H1 (cell line): ENCODE measurements around the gene TMUB1. TPM values are rescaled to one million over a fixed set of nuclear protein-coding genes. Genes with fewer than 3 reads are reported as not detected.

Source experiments
- CTCF ChIA-PET: fragments of 300-600 bp; sonication (Branson Sonifier 250); formaldehyde crosslinking; loops from one replicate; lab custom pipeline; 2021; ENCODE audit not compliant: partially characterized antibody; lab: Charles Lee
- POLR2A ChIA-PET: fragments of 300-600 bp; sonication (Branson Sonifier 250); formaldehyde crosslinking; loops from one replicate; lab custom pipeline; 2021; ENCODE audit warnings: inconsistent platforms; ENCODE audit not compliant: partially characterized antibody; lab: Charles Lee
- DNase-seq, 2 experiments: peaks; one replicate each; pipeline versions ENCODE4 v3.0.0 to v3.0.0-alpha.2; 2010 to 2022; ENCODE audit warnings: low spot score in 2 of 2, low read depth in 1 of 2, mixed read lengths in 1 of 2
- FAIRE-seq: peaks from 2 replicates; lab custom pipeline; 2011; peaks lifted over from hg19 to GRCh38; lab: Jason Lieb, UNC
- H2AFZ ChIP-seq: 2 replicates; pipeline ENCODE4 v1.8.1; 2012; ENCODE audit warnings: low read length, inconsistent platforms
- H2AK5ac ChIP-seq: 2 replicates; pipeline ENCODE4 v1.6.1; 2013; ENCODE audit warnings: low read depth, low read length
- H2BK120ac ChIP-seq: replicated peaks from 2 replicates; pipeline ENCODE3; 2013; ENCODE audit warnings: low read depth, low read length, inconsistent platforms
- H2BK12ac ChIP-seq: 2 replicates; pipeline ENCODE4 v1.6.1; 2013; ENCODE audit warnings: low read depth, low read length
- H2BK15ac ChIP-seq: 2 replicates; pipeline ENCODE4 v1.6.1; 2013; ENCODE audit warnings: low read length
- H2BK20ac ChIP-seq: 2 replicates; pipeline ENCODE4 v1.6.1; 2013; ENCODE audit warnings: low read length
- H2BK5ac ChIP-seq: 2 replicates; pipeline ENCODE4 v1.6.1; 2013; ENCODE audit warnings: low read depth, low read length
- H3K14ac ChIP-seq: 2 replicates; pipeline ENCODE4 v1.6.1; 2013; ENCODE audit warnings: inconsistent platforms; ENCODE audit not compliant: insufficient read length
- H3K18ac ChIP-seq: 2 replicates; pipeline ENCODE4 v1.6.1; 2013; ENCODE audit warnings: low read length; ENCODE audit errors: extremely low read depth
- H3K23ac ChIP-seq: 2 replicates; pipeline ENCODE4 v1.6.1; 2013; ENCODE audit warnings: inconsistent platforms; ENCODE audit not compliant: insufficient read length
- H3K23me2 ChIP-seq: 2 replicates; pipeline ENCODE4 v1.6.1; 2013; ENCODE audit warnings: low read depth, low read length
- H3K27ac ChIP-seq: 2 replicates; pipeline ENCODE4 v1.6.1; 2011; ENCODE audit warnings: low read depth, low read length, inconsistent platforms
- H3K27me3 ChIP-seq, 4 experiments: replicated peaks in 1 of 4; 1 replicate in 1 of 4; 2 replicates in 3 of 4; pipeline versions ENCODE4 v1.6.1 to v1.8.1; 2011 to 2013; ENCODE audit warnings: low read length in 3 of 4, mild to moderate bottlenecking in 3 of 4, inconsistent platforms in 2 of 4, mixed read lengths in 2 of 4, moderate library complexity in 1 of 4; ENCODE audit not compliant: control insufficient read depth in 3 of 4, insufficient read depth in 3 of 4; ENCODE audit errors: extremely low read depth in 1 of 4
- H3K36me3 ChIP-seq, 4 experiments: 2 replicates each; pipeline versions ENCODE4 v1.6.1 to v1.8.1; 2011 to 2013; ENCODE audit warnings: mild to moderate bottlenecking in 4 of 4, low read length in 3 of 4, moderate library complexity in 2 of 4, control low read depth in 1 of 4, inconsistent platforms in 1 of 4; ENCODE audit not compliant: insufficient read depth in 4 of 4, control insufficient read depth in 2 of 4
- H3K4ac ChIP-seq: replicated peaks from 2 replicates; pipeline ENCODE3; 2013; ENCODE audit warnings: low read length, low read depth, mixed read lengths, inconsistent platforms; ENCODE audit not compliant: insufficient read length
- H3K4me1 ChIP-seq, 4 experiments: replicated peaks in 1 of 4; 1 replicate in 1 of 4; 2 replicates in 3 of 4; pipeline versions ENCODE4 v1.6.1 to v1.8.1; 2011 to 2013; ENCODE audit warnings: low read length in 3 of 4, inconsistent platforms in 2 of 4, mixed read lengths in 1 of 4; ENCODE audit not compliant: insufficient read depth in 4 of 4, control insufficient read depth in 3 of 4
- H3K4me2 ChIP-seq, 2 experiments: 2 replicates each; pipeline versions ENCODE4 v1.6.1 to v1.8.1; 2011 to 2013; ENCODE audit warnings: low read depth in 2 of 2, low read length in 2 of 2, control low read depth in 1 of 2, inconsistent platforms in 1 of 2, mild to moderate bottlenecking in 1 of 2; ENCODE audit not compliant: insufficient read depth in 1 of 2
- H3K4me3 ChIP-seq, 4 experiments: fragments of 200-600, 300-600 bp in 1 of 4; sonication (generic), shearing (Covaris generic), sonication (Bioruptor Twin) in 1 of 4; 2 replicates each; pipeline versions ENCODE4 v1.5.1 to v1.8.1; 2011 to 2016; ENCODE audit warnings: low read length in 4 of 4, low read depth in 3 of 4, control low read depth in 2 of 4, inconsistent platforms in 2 of 4, mild to moderate bottlenecking in 2 of 4, mixed read lengths in 1 of 4, moderate library complexity in 1 of 4; ENCODE audit not compliant: insufficient read depth in 2 of 4; ENCODE audit errors: extremely low read depth in 1 of 4
- H3K56ac ChIP-seq: replicated peaks from 2 replicates; pipeline ENCODE3; 2013; ENCODE audit warnings: low read depth, mild to moderate bottlenecking, mixed read lengths, low read length, inconsistent platforms; ENCODE audit not compliant: insufficient read length
- H3K79me1 ChIP-seq: 2 replicates; pipeline ENCODE4 v1.6.1; 2013; ENCODE audit warnings: low read depth, low read length, control low read depth
- H3K79me2 ChIP-seq, 2 experiments: 2 replicates each; pipeline versions ENCODE4 v1.6.1 to v1.8.1; 2012 to 2013; ENCODE audit warnings: low read length in 2 of 2, mild to moderate bottlenecking in 2 of 2, inconsistent platforms in 1 of 2; ENCODE audit not compliant: insufficient read depth in 2 of 2, control insufficient read depth in 1 of 2
- H3K9ac ChIP-seq, 4 experiments: replicated peaks in 1 of 4; 1 replicate in 1 of 4; 2 replicates in 3 of 4; pipeline versions ENCODE4 v1.6.1 to v1.8.1; 2011 to 2013; ENCODE audit warnings: low read depth in 3 of 4, low read length in 3 of 4, control low read depth in 2 of 4, mild to moderate bottlenecking in 2 of 4, moderate library complexity in 2 of 4, inconsistent platforms in 1 of 4; ENCODE audit errors: extremely low read depth in 1 of 4
- H3K9me3 ChIP-seq, 2 experiments: 2 replicates each; pipeline versions ENCODE4 v1.6.1 to v1.8.1; 2012 to 2013; ENCODE audit warnings: mild to moderate bottlenecking in 2 of 2, moderate library complexity in 2 of 2, control low read depth in 1 of 2, inconsistent platforms in 1 of 2, low read depth in 1 of 2, low read length in 1 of 2, mixed read lengths in 1 of 2; ENCODE audit not compliant: insufficient read depth in 2 of 2
- H4K20me1 ChIP-seq, 2 experiments: replicated peaks in 1 of 2; 2 replicates each; pipeline versions ENCODE3 to v1.8.1; 2011 to 2013; ENCODE audit warnings: inconsistent platforms in 2 of 2, low read length in 2 of 2, mild to moderate bottlenecking in 1 of 2; ENCODE audit not compliant: insufficient read depth in 2 of 2, control insufficient read depth in 1 of 2
- H4K5ac ChIP-seq: 2 replicates; pipeline ENCODE4 v1.6.1; 2013; ENCODE audit warnings: low read length, low read depth, mixed read lengths, inconsistent platforms; ENCODE audit not compliant: insufficient read length
- H4K8ac ChIP-seq: 2 replicates; pipeline ENCODE4 v1.8.0; 2013; ENCODE audit warnings: mild to moderate bottlenecking, moderate library complexity, low read length, inconsistent platforms; ENCODE audit not compliant: insufficient read depth; ENCODE audit errors: extremely low read depth
- H4K91ac ChIP-seq: replicated peaks from 2 replicates; pipeline ENCODE3; 2013; ENCODE audit warnings: low read length, mixed read lengths, inconsistent platforms; ENCODE audit not compliant: insufficient read length
- CBX5 ChIP-seq: fragments of 300-800, 300-1000 bp; sonication (generic); IDR thresholded peaks from 2 replicates; pipeline ENCODE4 v1.7.1; 2016; ENCODE audit warnings: antibody characterized with exemption, low read length, low read depth
- CREB1 ChIP-seq: IDR thresholded peaks from 2 replicates; pipeline ENCODE4 v1.6.1; 2012; ENCODE audit warnings: inconsistent platforms
- CTBP2 ChIP-seq: IDR thresholded peaks from 2 replicates; pipeline ENCODE4 v1.7.0; 2011; ENCODE audit warnings: borderline replicate concordance, mild to moderate bottlenecking, moderate library complexity, mixed read lengths, low read length; ENCODE audit not compliant: insufficient read depth, insufficient read length
- EGR1 ChIP-seq: IDR thresholded peaks from 2 replicates; pipeline ENCODE4 v1.6.1; 2011; ENCODE audit warnings: low read depth, low read length, borderline replicate concordance
- HDAC6 ChIP-seq: IDR thresholded peaks from one replicate; pipeline ENCODE4 v1.7.1; 2012; ENCODE audit warnings: low read depth, mild to moderate bottlenecking, inconsistent platforms, low read length, moderate library complexity
- RNF2 ChIP-seq: fragments of 200-900, 300-1000 bp; sonication (generic); IDR thresholded peaks from 2 replicates; pipeline ENCODE4 v1.7.1; 2016; ENCODE audit warnings: borderline replicate concordance, low read depth, mild to moderate bottlenecking, antibody characterized with exemption, low read length; ENCODE audit not compliant: poor library complexity, severe bottlenecking; ENCODE audit errors: missing control alignments
- RXRA ChIP-seq: IDR thresholded peaks from 2 replicates; pipeline ENCODE4 v1.6.1; 2011; ENCODE audit warnings: low read depth, mild to moderate bottlenecking, low read length, moderate library complexity; ENCODE audit not compliant: insufficient read depth
- SAP30 ChIP-seq: fragments of 300-600 bp; sonication (generic); IDR thresholded peaks from 2 replicates; pipeline ENCODE4 v1.7.1; 2012; ENCODE audit warnings: low read length, moderate library complexity, mild to moderate bottlenecking, inconsistent platforms; ENCODE audit not compliant: insufficient read depth, insufficient replicate concordance
- SIRT6 ChIP-seq: IDR thresholded peaks from one replicate; pipeline ENCODE4 v1.7.1; 2012; ENCODE audit warnings: low read length, inconsistent platforms
- WGBS, 2 experiments: shearing (Covaris generic) in 1 of 2; methylation state at CpG; one replicate each; pipeline versions ENCODE4 v1.1.6 to v1.1.7; 2013 to 2015; ENCODE audit warnings: low lambda C conversion rate in 2 of 2, mixed read lengths in 2 of 2, inconsistent platforms in 1 of 2, low coverage in 1 of 2, missing lambda C conversion rate in 1 of 2; ENCODE audit not compliant: insufficient replicate concordance in 2 of 2, insufficient coverage in 1 of 2, insufficient read length in 1 of 2; ENCODE audit errors: extremely low coverage in 1 of 2, missing lambda C conversion rate in 1 of 2; 5-methylcytosine and 5-hydroxymethylcytosine counted together
- polyA plus RNA-seq, 7 experiments: library from polyadenylated mRNA; depleted of rRNA in 3 of 7; stranded (reverse) in 5 of 7; unstranded in 2 of 7; fragments of >200 nt in 5 of 7; fragments of 200-250 nt in 2 of 7; gene quantifications; 1 replicate in 5 of 7; 2 replicates in 1 of 7; 4 replicates in 1 of 7; pipeline versions ENCODE4 v1.2.1 to v1.2.3, GENCODE V29; 2011 to 2013; ENCODE audit warnings: missing spikeins in 2 of 7, mixed read lengths in 2 of 7
- total RNA-seq: library from RNA; stranded (reverse); fragmentation: NEBNext Ultra II Directional; extraction: Animal tissue kit (Norgen Biotek cat#: 25700); gene quantifications from 2 replicates; pipeline ENCODE4 v1.2.1, GENCODE V29; 2021
- TF ChIP-seq, protein P1 (sequence below), 3 experiments: IDR thresholded peaks; 1 replicate in 2 of 3; 2 replicates in 1 of 3; pipeline versions ENCODE4 v1.5.1 to v1.6.1; 2011; ENCODE audit warnings: low read length in 3 of 3, mild to moderate bottlenecking in 3 of 3, inconsistent platforms in 2 of 3, low read depth in 1 of 3, moderate library complexity in 1 of 3; ENCODE audit not compliant: insufficient read depth in 1 of 3; ENCODE audit errors: control extremely low read depth in 1 of 3

TMUB1 gene
- total and polyA plus RNA-seq, 2 of the 8 experiments (the other 6 are each of a cell fraction or from before 2014, with no cell fraction given), result 41.4 to 56.2 TPM

DNA sequence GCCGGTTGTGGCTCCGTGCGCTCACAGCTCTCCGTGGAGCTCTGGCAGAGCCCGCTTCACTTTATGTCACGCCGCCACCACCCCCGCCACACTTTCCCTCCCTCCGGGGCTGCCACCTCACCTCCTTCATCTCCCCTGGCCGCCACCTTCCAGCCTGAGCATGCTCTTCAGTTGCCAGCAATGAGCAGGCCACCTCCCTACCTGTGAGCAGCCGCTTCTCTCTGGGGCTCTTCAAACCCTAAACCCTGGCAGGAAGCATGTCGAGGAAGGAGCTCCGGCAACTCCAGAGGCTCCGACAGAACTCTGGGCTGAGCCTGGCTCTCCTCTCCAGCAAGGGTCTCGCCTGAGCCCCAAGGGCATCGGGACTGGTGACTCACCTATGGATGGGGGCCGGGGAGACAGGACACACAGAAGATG lies 47.5 kb upstream of the TMUB1 start:
- ChIA-PET CTCF (interaction anchor here (0.8 to 11.7 kb wide), 11 partner anchors 12 to 120 kb away, joined by 3 to 197 read pairs (median 4); partner anchors contain the start of gene GBX1), POLR2A (interaction anchor here (1.2 kb wide), 1 partner anchor 14 kb away, joined by 3 read pairs; no protein-coding TSS in a partner anchor)
- Histone ChIP-seq H3K4me1 (peaks cover 0 to 9% (median 5%) of the 10 kb centered on the region in 4 experiments; a peak in 6 of 7 replicates), H4K91ac (no peak overlapping the region), H3K4ac (no peak overlapping the region), H3K36me3 (peaks cover 0 to 10% (median 5%) of the 10 kb centered on the region in 4 experiments; a peak in 5 of 8 replicates), H3K18ac (no peak overlapping the region), H3K9ac (no peak overlapping the region), H3K14ac (no peak overlapping the region), H3K79me2 (no peaks in the 10 kb centered on the region), H2BK120ac (no peak overlapping the region), H3K23ac (no peak overlapping the region), H3K9me3 (no peaks in the 10 kb centered on the region), H2BK15ac (no peak overlapping the region), H2AK5ac (no peak overlapping the region), H2AFZ (no peak overlapping the region), H3K4me3 (no peak overlapping the region), H4K8ac (no peak overlapping the region; the same call in 1 of the 2 replicates), H3K27me3 (peaks cover 0 to 6% (median 1%) of the 10 kb centered on the region in 4 experiments; a peak in 2 of 7 replicates), H2BK12ac (no peak overlapping the region), H2BK20ac (no peak overlapping the region), H4K20me1 (peaks cover 4 to 25% of the 10 kb centered on the region in 2 experiments), H2BK5ac (no peak overlapping the region), H4K5ac (no peak overlapping the region), H3K79me1 (no peaks in the 10 kb centered on the region), H3K56ac (no peak overlapping the region), H3K23me2 (no peaks in the 10 kb centered on the region; the same call in 1 of the 2 replicates), H3K27ac (no peak overlapping the region), H3K4me2 (no peak overlapping the region)
- FAIRE-seq (no peak), DNase-seq (no peak)
- 90% methylated on average over 13 of the region's 17 CpGs; no CpG with 5 or more reads in 1 of the 2 experiments for WGBS, 2 experiments
- TF ChIP-seq SIRT6 (no peak), CREB1 (no peak), HDAC6 (no peak), RXRA (no peak), CTBP2 (no peak), SAP30 (no peak), CBX5 (no peak), EGR1 (no peak), RNF2 (no peak)
- TF ChIP-seq, protein P1, sequence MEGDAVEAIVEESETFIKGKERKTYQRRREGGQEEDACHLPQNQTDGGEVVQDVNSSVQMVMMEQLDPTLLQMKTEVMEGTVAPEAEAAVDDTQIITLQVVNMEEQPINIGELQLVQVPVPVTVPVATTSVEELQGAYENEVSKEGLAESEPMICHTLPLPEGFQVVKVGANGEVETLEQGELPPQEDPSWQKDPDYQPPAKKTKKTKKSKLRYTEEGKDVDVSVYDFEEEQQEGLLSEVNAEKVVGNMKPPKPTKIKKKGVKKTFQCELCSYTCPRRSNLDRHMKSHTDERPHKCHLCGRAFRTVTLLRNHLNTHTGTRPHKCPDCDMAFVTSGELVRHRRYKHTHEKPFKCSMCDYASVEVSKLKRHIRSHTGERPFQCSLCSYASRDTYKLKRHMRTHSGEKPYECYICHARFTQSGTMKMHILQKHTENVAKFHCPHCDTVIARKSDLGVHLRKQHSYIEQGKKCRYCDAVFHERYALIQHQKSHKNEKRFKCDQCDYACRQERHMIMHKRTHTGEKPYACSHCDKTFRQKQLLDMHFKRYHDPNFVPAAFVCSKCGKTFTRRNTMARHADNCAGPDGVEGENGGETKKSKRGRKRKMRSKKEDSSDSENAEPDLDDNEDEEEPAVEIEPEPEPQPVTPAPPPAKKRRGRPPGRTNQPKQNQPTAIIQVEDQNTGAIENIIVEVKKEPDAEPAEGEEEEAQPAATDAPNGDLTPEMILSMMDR (IDR thresholded peaks at IDR 0.05; ENCODE audit: control extremely low read depth in 1 of 3, insufficient read depth in 1 of 3, low read depth in 1 of 3, low read length in 3 of 3), result no peak
